ENCODE results near the gene BIRC6.
"Not testable (repeated sequence)": the region's sequence is repeated elsewhere in the genome, so short reads cannot be mapped to it uniquely, and the experiment has no call there.

The BIRC6 gene

DNA sequence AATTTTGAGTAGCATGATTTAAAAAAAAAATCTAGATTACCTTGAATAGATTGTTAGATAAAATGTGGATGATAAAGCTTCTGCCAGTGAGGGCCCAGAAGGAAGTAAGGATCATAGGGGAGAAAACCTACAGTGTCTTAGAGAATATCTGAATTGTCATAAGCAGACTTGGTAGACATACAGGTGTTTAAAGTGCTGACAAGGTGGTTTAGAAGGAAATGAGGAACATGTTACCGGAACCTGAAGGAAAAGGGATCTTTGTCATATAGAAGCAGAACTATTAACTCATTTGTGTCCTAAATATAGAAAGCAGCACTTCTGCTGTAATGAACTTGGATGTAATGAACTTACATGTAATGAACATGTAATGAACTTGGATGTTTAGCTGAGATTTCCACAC is 176.1 kb downstream of the BIRC6 start:
- peaks cover 28% of the 10 kb centered on the region; the same call in 1 of the 2 replicates for H3K36me3 ChIP-seq (ENCODE audit: low read length)
- peaks cover 3% of the 10 kb centered on the region; the same call in 1 of the 2 replicates for H3F3A ChIP-seq (ENCODE audit: insufficient read depth)
- no peak overlapping the region for H3K4me3 ChIP-seq (ENCODE audit: insufficient read depth, low read length, poor library complexity, severe bottlenecking)
- H3K27ac ChIP-seq (ENCODE audit: low read depth, low read length): no peak overlapping the region
- H3K9ac ChIP-seq (ENCODE audit: low read length): no peak overlapping the region
- H3K4me2 ChIP-seq (ENCODE audit: low read depth, low read length, poor library complexity, severe bottlenecking): no peak overlapping the region
- H3K9me3 ChIP-seq (ENCODE audit: insufficient read depth, low read length): no peaks in the 10 kb centered on the region
- H3K27me3 ChIP-seq (ENCODE audit: low read length): no peaks in the 10 kb centered on the region
- no peaks in the 10 kb centered on the region for H3K79me2 ChIP-seq (ENCODE audit: insufficient read depth, low read length)
- TF ChIP-seq EZH2phosphoT487 (conservative IDR thresholded peaks at IDR 0.05; ENCODE audit: low read length): no peak
- TF ChIP-seq, protein P1, sequence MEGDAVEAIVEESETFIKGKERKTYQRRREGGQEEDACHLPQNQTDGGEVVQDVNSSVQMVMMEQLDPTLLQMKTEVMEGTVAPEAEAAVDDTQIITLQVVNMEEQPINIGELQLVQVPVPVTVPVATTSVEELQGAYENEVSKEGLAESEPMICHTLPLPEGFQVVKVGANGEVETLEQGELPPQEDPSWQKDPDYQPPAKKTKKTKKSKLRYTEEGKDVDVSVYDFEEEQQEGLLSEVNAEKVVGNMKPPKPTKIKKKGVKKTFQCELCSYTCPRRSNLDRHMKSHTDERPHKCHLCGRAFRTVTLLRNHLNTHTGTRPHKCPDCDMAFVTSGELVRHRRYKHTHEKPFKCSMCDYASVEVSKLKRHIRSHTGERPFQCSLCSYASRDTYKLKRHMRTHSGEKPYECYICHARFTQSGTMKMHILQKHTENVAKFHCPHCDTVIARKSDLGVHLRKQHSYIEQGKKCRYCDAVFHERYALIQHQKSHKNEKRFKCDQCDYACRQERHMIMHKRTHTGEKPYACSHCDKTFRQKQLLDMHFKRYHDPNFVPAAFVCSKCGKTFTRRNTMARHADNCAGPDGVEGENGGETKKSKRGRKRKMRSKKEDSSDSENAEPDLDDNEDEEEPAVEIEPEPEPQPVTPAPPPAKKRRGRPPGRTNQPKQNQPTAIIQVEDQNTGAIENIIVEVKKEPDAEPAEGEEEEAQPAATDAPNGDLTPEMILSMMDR (IDR thresholded peaks at IDR 0.05; ENCODE audit: insufficient read depth, low read length, poor library complexity, severe bottlenecking): no peak
- H2AFZ ChIP-seq (ENCODE audit: low read depth, low read length, severe bottlenecking): no peak overlapping the region
- no peaks in the 10 kb centered on the region for H3K9me2 ChIP-seq (replicated peaks; ENCODE audit: insufficient read depth, low read length)
- no peaks in the 10 kb centered on the region for H4K20me1 ChIP-seq (ENCODE audit: low read depth, low read length)

DNA sequence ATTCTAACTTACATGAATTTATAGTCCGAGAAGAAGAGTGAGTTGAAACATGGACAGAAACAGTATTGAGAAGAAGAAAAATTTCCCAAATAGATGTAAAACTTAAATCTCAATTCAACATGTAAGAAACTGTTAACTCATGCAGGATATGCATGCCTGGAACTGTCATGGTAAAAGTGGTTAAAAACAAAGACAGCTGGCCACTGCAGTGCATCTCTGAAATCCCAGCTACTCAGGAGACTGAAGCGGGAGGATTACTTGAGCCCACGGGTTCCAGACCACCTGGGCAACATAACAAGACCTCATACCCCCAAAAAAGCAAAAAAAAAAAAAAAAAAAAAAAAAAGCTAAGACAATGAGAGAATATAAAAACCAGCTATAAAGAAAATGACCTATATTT is 178.0 kb downstream of the BIRC6 start:
- Histone ChIP-seq H3K4me3 (ENCODE audit: insufficient read depth, low read length, poor library complexity, severe bottlenecking) (no peak overlapping the region), H3K9me3 (ENCODE audit: insufficient read depth, low read length) (no peaks in the 10 kb centered on the region), H2AFZ (ENCODE audit: low read depth, low read length, severe bottlenecking) (no peak overlapping the region), H3K79me2 (ENCODE audit: insufficient read depth, low read length) (no peaks in the 10 kb centered on the region), H3K9me2 (replicated peaks; ENCODE audit: insufficient read depth, low read length) (no peaks in the 10 kb centered on the region), H3K27me3 (ENCODE audit: low read length) (no peaks in the 10 kb centered on the region), H3F3A (ENCODE audit: insufficient read depth) (peaks cover 7% of the 10 kb centered on the region; the same call in 1 of the 2 replicates), H3K4me2 (ENCODE audit: low read depth, low read length, poor library complexity, severe bottlenecking) (no peak overlapping the region), H3K9ac (ENCODE audit: low read length) (no peak overlapping the region), H4K20me1 (ENCODE audit: low read depth, low read length) (0 out of 2 replicates have a peak, but pooled peaks cover 4% of the 10 kb centered on the region), H3K36me3 (ENCODE audit: low read length) (peaks cover 25% of the 10 kb centered on the region; the same call in 1 of the 2 replicates), H3K27ac (ENCODE audit: low read depth, low read length) (no peak overlapping the region)
- TF ChIP-seq, protein P1 (IDR thresholded peaks at IDR 0.05; ENCODE audit: insufficient read depth, low read length, poor library complexity, severe bottlenecking): no peak
- no peak for TF ChIP-seq EZH2phosphoT487 (conservative IDR thresholded peaks at IDR 0.05; ENCODE audit: low read length)

DNA sequence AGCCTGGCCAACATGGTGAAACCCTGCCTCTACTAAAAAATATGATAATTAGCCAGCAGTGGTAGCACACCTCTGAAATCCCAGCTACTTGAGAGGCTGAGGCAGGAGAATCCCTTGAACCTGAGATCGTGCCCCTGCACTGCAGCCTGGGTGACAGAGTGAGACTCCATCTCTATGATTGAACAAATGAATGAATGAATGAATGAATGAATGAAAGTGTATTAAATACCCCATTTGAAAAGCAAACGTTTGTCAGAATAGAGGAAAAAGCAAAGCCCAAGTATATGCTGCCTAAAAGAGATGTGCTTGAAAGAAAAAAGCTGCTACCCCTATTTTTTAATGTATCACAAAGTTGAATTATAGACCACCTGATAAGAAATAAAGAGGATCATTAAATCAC is 181.9 kb downstream of the BIRC6 start:
- Histone ChIP-seq H3K36me3 (ENCODE audit: low read length) (peaks cover 28% of the 10 kb centered on the region; the same call in 1 of the 2 replicates), H3K4me3 (ENCODE audit: insufficient read depth, low read length, poor library complexity, severe bottlenecking) (no peak overlapping the region), H3F3A (ENCODE audit: insufficient read depth) (peaks cover 11% of the 10 kb centered on the region; the same call in 1 of the 2 replicates), H3K27ac (ENCODE audit: low read depth, low read length) (no peak overlapping the region), H3K9me3 (ENCODE audit: insufficient read depth, low read length) (no peaks in the 10 kb centered on the region), H4K20me1 (ENCODE audit: low read depth, low read length) (0 out of 2 replicates have a peak, but pooled peaks cover 7% of the 10 kb centered on the region), H3K4me2 (ENCODE audit: low read depth, low read length, poor library complexity, severe bottlenecking) (no peak overlapping the region), H3K9me2 (replicated peaks; ENCODE audit: insufficient read depth, low read length) (no peaks in the 10 kb centered on the region), H3K79me2 (ENCODE audit: insufficient read depth, low read length) (no peaks in the 10 kb centered on the region), H3K9ac (ENCODE audit: low read length) (no peak overlapping the region), H3K27me3 (ENCODE audit: low read length) (no peaks in the 10 kb centered on the region), H2AFZ (ENCODE audit: low read depth, low read length, severe bottlenecking) (no peak overlapping the region)
- no peak for TF ChIP-seq EZH2phosphoT487 (conservative IDR thresholded peaks at IDR 0.05; ENCODE audit: low read length)
- TF ChIP-seq, protein P1 (IDR thresholded peaks at IDR 0.05; ENCODE audit: insufficient read depth, low read length, poor library complexity, severe bottlenecking): no peak

DNA sequence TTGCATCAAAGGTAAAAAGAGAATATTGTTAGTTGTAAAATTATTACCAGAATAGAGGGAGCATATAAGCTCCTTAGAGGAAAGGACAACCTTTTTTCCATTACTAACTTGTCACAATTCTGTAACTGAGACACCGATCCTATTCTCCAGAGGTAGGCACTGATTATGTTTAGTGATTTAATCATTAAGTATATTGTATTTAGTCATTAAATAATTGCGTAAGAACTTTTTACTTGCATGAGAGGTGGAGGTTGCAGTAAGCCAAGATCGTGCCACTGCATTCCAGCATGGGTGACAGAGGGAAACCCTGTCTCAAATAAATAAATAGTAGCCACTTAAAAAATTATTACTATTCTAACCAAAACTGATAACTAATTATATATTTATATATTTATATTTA is 195.7 kb downstream of the BIRC6 start:
- not testable (repeated sequence) for H3K79me2 ChIP-seq (ENCODE audit: insufficient read depth, low read length); H3K27ac ChIP-seq (ENCODE audit: low read depth, low read length); H3K4me2 ChIP-seq (ENCODE audit: low read depth, low read length, poor library complexity, severe bottlenecking); H3K9me3 ChIP-seq (ENCODE audit: insufficient read depth, low read length); H2AFZ ChIP-seq (ENCODE audit: low read depth, low read length, severe bottlenecking); H3K27me3 ChIP-seq (ENCODE audit: low read length); H3K9ac ChIP-seq (ENCODE audit: low read length); H3K4me3 ChIP-seq (ENCODE audit: insufficient read depth, low read length, poor library complexity, severe bottlenecking); H4K20me1 ChIP-seq (ENCODE audit: low read depth, low read length); H3K9me2 ChIP-seq (replicated peaks; ENCODE audit: insufficient read depth, low read length)
- peaks cover 35% of the 10 kb centered on the region for H3F3A ChIP-seq (ENCODE audit: insufficient read depth)
- peaks cover 31% of the 10 kb centered on the region for H3K36me3 ChIP-seq (ENCODE audit: low read length)
